ENCODE data around the gene KDM4B.

DNA sequence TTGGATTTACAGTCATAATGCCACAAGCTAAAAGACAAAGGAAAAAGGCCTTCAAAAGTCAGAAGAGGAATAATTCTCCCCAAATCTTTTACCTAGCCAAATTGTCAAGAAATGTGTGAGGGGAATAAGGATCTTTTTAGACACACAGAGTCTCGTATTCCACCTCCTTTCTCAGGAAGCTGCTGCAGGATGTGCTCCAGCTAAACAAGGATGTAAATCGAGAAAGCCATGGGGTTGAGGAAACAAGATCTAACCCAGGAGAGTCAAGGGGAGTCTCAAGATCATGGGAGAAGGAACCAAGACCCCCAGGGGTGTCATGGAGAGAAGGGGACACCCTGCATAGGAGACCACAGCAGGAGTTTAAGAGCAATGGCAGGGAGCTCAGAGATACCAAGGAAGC is 147.4 kb downstream of the KDM4B start:
- TF ChIP-seq, protein P1, sequence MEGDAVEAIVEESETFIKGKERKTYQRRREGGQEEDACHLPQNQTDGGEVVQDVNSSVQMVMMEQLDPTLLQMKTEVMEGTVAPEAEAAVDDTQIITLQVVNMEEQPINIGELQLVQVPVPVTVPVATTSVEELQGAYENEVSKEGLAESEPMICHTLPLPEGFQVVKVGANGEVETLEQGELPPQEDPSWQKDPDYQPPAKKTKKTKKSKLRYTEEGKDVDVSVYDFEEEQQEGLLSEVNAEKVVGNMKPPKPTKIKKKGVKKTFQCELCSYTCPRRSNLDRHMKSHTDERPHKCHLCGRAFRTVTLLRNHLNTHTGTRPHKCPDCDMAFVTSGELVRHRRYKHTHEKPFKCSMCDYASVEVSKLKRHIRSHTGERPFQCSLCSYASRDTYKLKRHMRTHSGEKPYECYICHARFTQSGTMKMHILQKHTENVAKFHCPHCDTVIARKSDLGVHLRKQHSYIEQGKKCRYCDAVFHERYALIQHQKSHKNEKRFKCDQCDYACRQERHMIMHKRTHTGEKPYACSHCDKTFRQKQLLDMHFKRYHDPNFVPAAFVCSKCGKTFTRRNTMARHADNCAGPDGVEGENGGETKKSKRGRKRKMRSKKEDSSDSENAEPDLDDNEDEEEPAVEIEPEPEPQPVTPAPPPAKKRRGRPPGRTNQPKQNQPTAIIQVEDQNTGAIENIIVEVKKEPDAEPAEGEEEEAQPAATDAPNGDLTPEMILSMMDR (IDR thresholded peaks at IDR 0.05 in 2 of 3, conservative IDR thresholded peaks at IDR 0.05 in 1 of 3; ENCODE audit: control insufficient read depth in 2 of 3, extremely low read depth in 1 of 3, insufficient read depth in 1 of 3, low read depth in 3 of 3, low read length in 3 of 3): no peak
- no peak for TF ChIP-seq KDM1A (IDR thresholded peaks at IDR 0.05; ENCODE audit: borderline replicate concordance)
- TF ChIP-seq POLR2AphosphoS5 (IDR thresholded peaks at IDR 0.05; ENCODE audit: low read length): no peak
- TF ChIP-seq NFYA (IDR thresholded peaks at IDR 0.05; ENCODE audit: borderline replicate concordance, low read depth, low read length): no peak
- no peak for TF ChIP-seq SREBF2 (IDR thresholded peaks at IDR 0.05; ENCODE audit: low read length)
- TF ChIP-seq TAF1 (IDR thresholded peaks at IDR 0.05; ENCODE audit: borderline replicate concordance, low read depth, low read length): no peak
- TF ChIP-seq RAD21 (IDR thresholded peaks at IDR 0.05; ENCODE audit: insufficient read depth, low read depth, low read length): no peak
- TF ChIP-seq SMAD1 (IDR thresholded peaks at IDR 0.05; ENCODE audit: low read depth, partially characterized antibody): no peak
- no peak for TF ChIP-seq TARDBP (IDR thresholded peaks at IDR 0.05; ENCODE audit: borderline replicate concordance)
- no peak for TF ChIP-seq JUNB (IDR thresholded peaks at IDR 0.05)
- no peak for TF ChIP-seq PAX8 (IDR thresholded peaks at IDR 0.05)
- no peak for TF ChIP-seq BCL11A (IDR thresholded peaks at IDR 0.05; ENCODE audit: low read depth, low read length)

All from GM12878 (cell line).